Stimulated activated CD8-positive, alpha-beta memory T cell treated with anti-CD3 and anti-CD28 coated beads, Interleukin-7, amount 100 ng/mL, for 4 hours (primary cell): ENCODE measurements around the gene SMAD7.

Source experiments
- DNase-seq, 2 donors: peaks; one replicate each; pipeline ENCODE4 v3.0.0-alpha.2; 2020; ENCODE audit warnings: low read depth in 2 of 2

The SMAD7 gene

DNA sequence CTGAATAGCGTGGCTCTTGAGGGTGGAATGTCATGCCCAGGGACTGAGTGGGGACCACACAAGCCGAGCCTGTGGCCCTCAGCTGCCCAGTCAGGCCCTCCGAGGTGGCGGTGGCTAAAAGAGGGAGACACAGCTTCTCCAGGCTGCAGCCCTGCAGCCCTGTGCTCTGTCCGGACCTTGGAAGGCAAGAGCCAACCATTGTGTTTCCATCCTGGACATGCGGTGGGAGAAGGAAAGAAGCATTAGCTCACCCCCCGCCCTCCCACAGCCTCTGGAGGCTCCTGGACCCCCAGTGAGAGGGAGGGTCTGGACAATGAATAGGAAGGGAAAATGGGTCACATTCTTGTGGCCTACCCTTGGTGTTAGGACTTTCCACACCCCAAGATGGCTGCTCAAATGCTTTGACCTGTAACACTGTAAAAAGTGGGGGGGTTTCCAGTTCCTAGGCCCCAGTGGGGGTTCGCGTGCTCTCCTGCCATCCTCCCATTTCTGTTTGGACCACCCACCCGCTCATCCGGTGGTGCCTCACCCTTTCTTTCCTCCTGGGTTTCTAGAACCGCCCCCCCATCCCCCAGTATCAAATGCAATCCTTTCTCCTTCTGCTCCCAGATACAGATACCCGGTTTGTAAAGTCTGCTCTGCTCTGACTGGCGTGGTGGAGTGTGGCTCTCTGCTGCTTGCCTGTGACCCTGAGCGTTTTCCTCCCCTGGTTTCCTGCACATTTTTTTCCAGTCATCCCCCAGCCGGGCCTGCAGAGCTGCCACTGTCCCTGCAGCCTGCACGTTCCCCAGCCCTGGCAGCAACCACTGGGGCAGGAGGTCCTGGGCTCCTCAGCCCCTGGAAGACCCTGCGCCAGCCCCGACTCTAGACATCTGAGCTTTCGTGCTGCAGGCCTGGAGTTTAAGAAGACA, 36.3 kb upstream of the SMAD7 start:
- no peak for DNase-seq

DNA sequence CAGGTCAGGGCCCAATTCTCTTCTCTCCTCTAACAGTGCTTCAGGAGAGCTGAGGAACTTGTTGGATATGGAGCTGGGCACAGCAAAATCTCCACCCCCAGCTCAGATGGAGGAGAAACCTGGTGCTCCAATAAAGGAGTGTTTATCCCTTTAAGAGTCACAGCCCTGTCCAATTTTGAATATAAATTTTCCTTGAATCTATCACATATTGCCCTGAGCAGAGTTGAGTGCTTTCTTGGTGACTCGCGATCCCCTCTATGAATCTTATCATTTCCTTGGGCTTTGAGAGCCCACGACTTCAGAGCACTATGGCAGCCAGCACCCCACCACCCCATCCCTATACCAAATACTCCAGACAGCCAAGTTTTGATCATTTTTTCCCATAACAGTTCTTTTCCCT, 34.4 kb upstream of the SMAD7 start:
- DNase-seq = no peak

DNA sequence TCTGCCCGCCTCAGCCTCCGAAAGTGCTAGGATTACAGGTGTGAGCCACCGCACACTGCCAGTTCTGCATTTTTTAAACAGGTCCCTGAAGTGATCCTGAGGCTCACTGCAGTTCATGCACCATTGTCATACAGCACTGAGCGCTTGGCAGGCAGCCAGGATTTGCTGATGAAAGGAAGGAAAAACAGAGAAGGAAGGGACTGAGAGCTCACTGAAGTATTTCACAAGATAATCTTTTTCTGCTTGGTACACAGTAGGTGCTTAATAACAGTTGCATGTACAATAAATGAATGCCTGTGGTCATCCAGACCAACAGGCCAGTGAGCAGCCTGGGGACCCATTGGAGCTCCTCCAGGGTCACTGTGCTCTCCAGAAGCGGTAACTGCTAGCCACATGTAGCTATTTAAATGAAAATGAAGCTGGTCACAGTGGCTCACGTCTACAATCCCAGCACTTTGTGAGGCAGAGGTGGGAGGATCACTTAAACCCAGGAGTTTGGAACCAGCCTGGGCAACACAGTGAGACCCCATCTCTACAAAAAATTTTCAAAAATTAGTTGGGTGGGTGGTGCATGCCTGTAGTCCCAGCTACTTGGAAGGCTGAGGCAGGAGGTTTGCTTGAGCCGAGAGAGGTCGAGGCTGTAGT, 33.1 kb upstream of the SMAD7 start:
- no peak for DNase-seq

DNA sequence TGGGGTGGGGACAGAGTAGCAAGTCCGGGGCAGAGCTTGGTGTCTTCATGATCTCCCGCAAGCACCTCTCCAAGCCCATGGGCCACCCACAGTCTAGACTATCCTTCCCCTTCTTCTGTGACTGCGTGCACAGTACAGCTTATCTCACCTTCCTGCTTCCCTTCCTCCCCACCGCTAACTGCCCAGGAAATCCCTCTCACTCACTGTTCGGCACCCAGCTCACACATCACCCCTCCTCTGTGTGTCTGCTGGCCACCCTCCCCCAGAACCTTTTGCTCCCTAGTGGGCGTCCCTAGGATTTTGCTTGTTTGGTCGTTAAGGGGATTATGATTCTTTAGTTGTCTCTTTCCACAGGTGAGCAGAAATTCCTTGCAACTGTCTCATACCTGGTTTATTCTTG, 31.5 kb upstream of the SMAD7 start:
- no peak for DNase-seq

DNA sequence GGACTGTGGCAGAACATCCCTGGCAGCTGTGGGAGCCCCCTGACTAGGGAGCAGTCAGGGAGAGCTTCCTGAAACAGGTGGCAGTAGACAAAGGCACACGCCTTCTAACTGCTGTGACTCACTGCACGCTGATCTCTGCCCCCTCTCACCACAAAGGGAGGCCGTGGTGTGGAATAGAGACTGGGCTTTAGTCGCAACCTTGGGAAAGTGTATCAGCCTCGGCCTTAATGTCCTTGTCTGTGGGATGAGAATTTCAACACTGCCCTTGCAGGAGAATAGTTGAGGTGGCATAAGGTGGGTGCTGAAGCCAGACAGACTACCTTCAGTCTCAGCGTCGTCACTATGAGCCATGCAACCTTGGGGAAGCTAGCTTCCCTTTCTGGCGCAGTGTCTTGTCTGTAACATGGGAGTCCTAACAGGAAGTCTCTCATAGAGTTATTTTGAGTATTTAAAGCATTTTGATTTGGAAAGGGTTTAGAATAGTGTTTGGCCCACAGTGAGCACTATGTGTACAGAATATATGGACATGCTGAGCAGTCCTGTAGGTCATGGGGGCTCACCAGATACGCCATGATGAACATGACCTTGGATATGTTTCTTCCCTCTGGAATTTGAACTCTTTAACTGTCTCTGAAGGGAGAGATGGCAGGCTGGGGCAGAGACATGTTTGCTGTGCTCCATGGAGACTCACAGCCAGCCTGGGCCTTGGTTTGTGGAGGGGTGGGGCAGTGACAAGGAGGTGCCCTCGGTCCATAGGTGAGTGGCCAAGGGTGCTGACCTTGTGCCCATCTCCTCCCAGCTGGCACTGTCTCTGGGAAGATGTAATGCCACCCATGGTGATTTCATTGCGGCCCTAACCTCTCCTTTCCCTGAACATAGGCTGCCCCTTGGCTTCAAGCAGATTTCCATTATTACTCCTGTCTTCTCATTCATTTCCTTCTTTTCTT, 29.5 kb upstream of the SMAD7 start:
- no peak for DNase-seq

DNA sequence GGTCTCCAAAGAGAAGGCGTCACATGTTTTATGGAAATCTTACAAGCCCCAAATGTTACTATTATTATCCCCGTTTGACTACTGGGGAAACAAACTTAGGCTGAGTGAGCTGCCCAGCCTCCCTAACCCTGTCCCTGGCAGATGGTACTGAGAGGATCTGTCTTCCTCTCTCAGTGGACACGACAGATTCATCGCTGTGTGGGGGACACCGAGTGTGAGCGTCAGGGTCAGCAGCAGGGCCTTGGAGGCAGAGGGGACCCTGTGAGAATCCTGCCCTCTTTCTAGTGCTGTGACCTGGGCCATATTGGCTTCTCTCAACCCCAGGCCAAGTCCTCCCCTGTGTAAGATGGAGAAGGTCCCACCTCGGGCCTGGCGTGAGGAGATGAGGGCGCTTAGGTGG, 27.1 kb upstream of the SMAD7 start:
- DNase-seq = no peak

DNA sequence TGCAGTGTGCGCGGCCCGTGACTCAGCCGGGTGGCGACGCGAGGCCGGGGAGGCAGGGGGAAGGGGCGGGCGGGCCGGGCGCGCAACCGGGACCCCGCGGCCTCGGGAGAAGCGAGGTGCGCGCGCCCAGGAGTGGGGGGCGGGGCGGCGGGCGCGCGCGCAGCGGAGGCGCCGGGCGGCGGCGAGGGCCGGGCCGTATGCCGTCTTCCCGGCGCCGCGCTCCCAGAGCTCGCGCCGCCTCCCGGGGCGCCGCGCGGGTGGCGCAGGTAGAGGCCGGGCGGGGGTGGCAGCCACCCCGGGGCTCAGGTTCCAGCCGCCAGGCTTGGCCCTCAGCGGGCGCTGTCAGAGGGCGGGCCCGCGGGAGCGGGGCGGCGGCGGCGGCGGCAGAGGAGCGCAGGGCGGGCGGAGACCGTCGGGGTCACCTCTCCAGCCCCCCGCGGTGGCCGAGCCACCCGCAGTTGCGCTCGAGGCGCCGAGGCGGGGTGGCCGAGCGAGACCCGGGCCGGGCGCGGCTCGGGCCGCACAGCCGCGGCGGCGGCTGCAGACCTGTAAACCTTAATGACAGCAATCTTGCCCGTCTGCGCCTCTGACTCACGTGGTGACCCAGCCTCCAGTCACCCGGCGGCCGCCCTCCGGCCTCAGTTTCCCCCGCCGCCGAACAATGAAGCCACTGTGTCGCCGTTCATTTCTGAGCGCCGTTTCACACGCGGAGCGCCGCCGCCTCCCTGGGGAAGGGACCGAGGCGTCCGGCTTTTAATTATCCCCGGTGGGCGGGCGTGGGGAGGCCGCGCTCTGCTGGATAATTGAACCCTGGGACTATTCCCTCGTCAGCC, 25.3 kb upstream of the SMAD7 start:
- DNase-seq = peak; percentile 22 to 59

DNA sequence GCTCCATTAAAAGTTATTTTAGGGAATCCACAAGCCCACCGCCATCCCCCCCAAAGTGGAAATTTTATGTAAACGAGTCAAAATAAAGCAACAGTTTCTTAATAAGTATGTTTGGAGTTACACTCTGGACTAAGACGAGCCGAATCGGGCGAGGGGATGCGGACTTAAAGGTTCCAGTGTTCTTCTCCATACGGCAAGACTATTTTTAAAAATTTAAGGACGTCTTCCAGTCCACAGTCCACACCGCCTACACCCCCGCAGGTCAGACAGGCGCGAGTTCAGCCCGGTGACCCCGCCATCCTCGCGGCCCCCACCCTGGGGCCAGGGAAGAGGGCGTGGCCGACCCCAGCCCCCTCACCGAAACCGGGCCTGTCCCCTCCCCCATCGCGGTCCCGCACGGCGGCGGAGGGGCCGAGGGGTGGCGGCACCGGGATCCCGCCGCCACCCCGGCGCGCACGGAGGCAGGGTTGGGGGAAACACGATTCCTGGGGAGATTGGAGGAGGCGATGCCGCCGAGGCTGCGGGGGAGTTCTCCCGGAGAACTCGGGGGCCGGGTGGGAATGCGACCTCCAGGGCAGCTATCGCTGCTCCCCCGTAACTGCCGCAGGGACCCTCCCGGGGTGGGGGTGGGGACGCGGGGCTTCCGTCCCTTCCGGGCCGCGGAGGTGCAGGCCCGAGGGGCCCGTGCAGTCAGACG, 24.5 kb upstream of the SMAD7 start:
- no peak for DNase-seq

DNA sequence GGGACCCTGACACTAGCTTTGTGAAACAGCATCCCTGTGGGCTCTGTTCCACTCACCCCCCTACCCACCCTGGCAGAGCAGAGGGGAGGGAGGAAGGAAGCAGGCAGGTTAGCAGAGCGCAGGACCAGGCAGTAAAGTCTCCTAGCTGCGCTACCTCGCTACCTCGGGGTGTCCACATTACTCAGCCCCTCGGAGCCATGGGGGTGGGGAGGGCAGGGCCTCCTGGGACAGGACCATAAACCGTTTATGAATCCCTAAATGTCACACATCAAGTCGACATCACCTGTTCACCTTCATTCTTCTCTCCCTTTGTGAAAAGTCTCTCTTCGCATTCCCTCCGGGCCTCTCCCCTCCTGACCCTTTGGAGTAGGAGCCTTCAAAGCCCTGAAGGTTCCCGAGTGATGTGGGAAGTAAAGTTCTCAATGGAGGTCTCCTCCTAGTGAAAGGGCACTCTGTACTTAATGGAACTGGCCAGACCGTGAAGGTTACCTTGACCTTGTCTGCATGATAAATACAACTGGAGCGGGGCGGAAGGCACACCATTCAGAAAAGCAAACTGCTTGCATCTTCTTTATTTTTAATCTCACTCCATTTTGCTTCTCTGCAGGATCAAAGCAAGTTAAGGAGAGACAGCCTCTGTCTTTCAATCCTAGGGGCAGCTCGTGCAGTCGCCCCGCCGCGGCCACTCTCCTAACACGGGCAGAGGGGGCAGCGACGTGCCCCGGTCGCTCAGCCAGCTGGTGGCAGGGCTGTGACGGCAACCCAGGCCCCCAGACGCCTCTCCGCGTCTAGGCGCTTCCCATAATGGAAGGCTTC, 23.7 kb upstream of the SMAD7 start:
- no peak for DNase-seq

DNA sequence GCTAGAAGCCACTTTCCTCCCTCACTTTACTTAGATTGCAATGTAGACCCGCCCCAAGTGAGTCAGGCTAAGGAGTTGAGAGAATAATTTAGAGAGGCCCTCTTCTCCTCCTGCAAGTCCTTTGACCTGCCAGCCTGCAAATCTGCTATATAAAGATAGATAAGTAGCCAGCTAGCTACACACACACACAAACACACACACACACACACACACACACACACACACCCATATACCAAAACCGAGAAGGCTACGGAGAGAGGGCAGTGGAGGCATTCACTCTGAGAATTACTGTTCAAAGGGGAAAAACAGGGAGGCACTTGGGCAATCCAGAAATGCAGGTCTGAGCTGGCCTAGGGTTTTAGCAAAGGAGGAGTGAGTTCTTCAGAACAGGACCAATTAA, 23.0 kb upstream of the SMAD7 start:
- DNase-seq = no peak

DNA sequence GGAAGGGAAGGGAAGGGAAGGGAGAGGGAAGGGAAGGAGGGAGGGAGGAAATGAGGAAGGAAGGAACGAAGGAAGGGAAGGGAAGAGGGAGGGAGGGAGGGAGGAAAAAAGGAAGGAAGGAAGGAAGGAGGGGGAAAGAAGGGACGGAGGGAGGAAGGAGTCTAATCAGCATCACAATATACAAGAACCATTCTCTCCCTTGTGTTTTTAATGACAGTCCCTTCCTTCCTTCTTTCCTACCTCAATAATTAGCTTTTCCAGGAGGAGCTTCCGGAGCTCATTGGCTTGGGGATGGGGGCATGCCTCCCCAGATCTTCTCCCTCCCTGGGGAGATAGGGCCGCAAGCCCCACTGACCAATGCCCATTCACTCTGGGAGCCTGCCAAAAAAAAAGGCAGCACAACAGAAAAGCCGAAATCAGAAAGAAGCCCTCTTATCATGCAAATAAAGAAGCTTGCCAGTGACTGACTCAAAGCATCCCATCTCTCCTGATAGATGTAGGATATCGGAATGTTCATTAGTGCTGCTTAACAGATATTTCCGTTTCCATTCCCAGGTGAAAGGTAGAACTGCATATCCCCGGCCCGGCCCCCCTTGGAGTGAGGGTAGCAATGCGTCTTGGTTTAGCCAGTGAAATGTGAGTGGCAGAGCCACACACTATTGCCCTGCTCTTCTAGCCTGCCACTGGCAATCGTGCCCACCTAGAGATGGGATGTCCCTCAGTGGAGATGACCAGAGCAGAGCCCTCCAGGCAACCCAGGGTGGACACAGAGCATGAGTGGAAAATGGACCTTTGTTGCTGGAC, 17.8 kb upstream of the SMAD7 start:
- no peak for DNase-seq

DNA sequence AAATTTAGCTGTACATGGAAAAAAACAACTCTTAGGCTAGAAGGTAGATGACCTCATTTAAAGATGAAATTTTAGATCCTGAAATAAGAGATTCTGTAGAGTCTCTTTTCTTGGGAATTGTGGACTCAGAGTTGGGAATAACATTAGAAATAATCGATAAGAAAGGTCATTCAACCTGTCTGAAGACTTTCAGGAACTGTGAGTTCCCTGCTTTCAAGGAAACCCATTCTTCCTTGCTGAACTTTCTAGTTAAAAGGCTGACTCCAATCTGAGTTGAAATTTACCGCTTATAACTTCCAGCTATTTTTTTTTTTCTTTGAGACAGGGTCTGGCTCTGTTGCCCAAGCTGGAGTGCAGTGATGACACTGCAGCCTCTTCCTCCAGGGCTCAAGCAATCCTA, 16.8 kb upstream of the SMAD7 start:
- DNase-seq = no peak

DNA sequence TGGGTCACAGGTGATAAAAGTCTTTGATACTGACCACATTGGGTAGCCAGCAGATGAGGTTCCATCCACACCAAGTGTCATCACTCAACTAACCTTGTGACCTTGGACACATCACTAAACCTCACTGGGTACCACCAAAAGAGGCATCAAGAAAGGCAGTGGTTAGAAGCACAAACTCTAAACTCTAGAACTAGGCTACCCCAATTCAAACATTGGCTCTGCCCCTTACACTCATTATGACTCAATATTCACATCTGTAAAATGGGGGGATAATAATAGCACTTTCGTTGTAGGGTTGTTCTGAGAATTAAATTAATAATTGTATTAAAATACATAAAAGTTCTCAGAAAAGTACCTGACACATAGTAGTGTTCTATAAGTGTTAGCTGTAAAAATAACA, 15.8 kb upstream of the SMAD7 start:
- no peak for DNase-seq

DNA sequence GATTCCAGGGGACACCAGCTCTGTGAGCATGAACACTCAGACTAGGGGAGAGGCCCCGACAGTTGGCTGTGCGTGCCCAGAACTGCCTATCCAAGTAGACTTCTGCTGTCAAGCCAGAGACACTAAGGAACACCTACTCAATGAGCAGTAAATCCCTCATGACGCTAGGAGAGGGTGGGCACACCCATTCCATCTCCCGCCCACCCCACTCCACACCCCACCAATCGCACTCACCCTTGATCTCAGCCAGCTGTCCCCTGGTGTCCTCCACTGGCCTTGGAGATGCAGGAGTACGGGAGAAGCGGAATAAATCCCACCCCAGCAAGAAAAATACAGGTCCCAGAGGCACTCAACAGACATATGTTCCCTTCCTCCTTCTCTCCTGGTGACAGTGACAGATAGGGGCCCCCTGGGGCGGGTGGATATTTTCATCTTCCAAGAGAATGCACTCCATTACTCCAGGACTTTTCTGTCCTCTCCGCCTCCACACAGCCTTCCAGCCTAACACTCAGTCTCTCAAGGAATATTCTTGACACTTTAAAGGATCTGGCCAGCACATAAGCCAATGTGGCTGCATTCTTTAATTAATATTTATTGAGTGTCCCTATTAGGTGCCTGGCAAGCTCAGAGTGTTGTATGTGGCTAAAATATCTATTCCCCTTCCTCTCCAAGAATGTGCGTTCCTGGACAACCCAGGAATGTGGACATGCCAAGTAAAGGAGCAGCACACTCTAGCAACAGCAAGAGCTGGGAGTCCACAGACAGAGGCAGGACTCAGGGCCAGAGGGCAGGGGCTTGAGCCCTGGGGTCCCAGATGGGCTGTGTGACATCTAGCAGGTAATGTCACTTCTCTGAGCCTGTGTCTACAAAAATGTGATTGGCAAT, 13.1 kb upstream of the SMAD7 start:
- DNase-seq = no peak

DNA sequence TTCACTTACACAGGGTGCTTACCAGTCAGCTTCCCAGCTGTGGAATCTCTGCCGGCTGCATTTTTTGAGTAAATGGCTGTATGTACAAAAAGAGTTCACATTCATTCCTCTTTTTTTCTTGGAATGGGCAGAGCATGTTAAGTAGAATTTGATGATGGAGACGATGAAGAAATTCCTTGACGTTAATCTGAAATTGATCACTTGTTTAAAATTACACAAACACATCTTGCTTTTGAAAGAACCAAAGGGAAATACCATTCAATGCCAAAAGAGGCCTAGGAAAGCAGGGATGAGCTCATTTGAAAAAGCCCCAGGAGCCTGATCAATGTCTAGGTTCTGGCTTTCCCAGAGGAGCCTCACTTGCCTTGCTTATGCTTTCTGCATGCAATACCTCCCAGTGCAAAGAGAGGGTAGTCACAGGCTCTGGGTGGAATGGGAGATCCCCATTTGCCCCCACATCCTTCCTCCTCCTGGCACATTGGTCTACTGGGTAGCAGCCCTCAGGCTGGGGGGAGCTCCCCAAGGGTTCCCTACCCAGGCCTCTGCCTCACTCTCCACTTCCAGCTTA, 12.3 kb upstream of the SMAD7 start:
- DNase-seq = no peak

DNA sequence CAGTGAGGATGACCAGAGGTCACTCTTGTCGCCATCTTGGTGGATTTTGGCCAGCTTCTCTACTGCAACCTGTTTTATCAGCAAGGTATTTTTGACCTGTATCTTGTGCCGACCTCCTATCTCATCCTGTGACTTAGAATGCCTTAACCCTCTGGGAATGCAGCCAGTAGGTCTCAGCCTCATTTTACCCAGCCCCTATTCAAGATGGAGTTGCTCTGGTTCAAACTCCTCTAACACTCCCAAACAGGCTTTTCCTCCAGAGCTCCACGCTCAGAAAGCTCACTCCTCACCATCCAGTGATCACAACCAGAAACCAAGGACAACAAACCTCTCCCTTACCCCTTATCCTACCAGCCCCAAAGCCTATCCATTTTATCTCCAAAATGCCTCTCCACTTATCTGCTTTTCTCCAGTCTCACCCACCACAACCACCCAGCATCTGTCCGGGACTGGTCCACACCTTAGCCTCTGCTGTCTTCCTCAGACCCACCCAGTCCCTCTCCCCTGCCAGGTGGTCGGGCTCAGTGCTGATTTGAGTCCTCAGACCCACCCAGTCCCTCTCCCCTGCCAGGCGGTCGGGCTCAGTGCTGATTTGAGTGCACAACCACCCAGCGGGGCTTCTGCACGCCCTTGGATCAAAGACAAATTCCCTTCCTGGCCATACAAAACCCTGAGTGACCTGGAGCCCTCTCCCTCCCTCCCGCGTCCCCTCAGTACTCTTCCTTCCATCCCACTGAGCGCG, 11.7 kb upstream of the SMAD7 start:
- DNase-seq = no peak

DNA sequence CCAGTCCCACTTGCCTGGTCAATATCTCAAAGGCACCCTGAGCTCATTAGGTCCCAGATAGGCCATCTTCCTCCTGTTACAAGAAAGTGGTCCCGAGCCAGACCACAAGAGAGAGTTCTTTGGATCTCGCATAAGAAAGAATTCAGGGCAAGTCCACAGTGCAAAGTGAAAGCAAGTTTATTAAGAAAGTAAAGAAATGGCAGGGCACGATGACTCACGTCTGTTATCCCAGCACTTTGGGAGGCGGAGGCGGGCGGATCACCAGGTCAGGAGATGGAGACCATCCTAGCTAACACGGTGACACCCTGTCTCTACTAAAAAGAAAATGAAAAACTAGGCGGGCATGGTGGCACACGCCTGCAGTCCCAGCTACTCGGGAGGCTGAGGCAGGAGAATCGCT, 10.8 kb upstream of the SMAD7 start:
- no peak for DNase-seq
